Epithelial cell of umbilical artery (primary cell): ENCODE results near the gene ATP8A2. TPM values are rescaled to one million over a fixed set of nuclear protein-coding genes. Genes with fewer than 3 reads are reported as not detected.

ENCODE experiments used
- total RNA-seq: library from RNA; depleted of rRNA; stranded (reverse); fragments of >200 nt; gene quantifications from 2 replicates; pipeline ENCODE4 v1.2.3, GENCODE V29; 2014

ATP8A2 gene
- total RNA-seq, result under 0.01 and 0.15 TPM in 2 replicates

DNA sequence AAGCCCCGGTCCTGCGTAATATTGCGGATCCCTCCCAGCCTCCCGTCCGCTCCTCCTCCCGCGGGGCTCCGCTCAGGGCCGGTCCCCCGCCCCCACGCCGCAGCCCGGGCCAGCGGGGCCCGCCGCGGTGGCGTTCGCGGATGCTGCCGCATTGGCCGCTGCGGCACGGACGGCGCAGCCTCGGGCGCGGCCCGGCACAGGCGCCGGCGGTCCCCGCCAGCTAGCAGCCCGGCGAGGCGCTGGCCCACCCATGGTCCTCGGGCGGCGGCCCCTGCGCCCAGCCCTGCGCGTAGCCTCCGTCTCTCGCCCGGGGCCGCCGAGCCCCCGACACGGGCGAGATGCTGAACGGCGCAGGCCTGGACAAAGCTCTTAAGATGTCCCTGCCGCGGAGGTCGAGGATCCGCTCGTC is at the start of gene ATP8A2:
Gene ATP8A2, plus strand, starts transcription at position 100 of the 409 bp plus-strand sequence. Its CDS starts 239 bp downstream, at position 339.

DNA sequence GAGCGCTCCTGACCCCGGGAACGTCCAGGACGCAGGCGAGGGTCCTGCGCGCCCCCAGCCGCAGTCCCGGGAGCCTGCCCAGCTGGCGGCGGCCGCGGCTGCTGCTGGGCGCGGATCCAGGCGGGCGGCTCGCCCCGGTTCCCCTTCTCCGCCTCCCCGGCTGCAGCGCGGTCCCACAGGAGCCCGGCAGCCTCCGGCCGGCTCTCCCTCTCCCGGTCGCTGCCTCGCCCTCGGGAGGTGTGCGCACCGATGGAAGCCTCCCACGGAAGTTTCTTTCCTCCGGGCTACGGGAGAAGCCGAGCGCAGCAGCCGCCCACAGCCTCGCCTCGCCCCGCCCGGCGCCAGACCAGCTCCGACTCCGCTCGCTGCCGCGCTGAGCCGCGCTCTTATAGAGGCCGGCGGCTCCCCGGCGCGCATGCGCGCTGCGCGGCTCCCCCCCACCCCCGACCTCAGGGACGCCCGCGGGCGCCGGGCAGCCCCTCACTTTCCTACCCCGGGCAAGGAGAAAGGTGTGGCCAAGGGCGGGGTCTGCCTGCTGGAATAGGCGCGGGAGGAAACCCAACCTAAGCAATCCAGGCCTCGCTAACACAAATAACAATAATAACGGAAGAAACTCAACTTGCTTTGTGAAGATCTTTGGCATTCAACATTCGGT is 680.0 kb downstream of the ATP8A2 start, which contains the start of gene SHISA2:
Gene SHISA2, minus strand, starts transcription at position 360 of the 655 bp plus-strand sequence. CDS start 1,041 bp downstream, outside the sequence.

Other genes with a start within 250 kb of the ATP8A2 start
- not detected in 2 replicates for gene AMER2, start 199.7 kb upstream of the ATP8A2 start, total RNA-seq
- gene MTMR6, start 84.5 kb upstream of the ATP8A2 start, total RNA-seq, result 29.6 and 32.4 TPM in 2 replicates
- 59.1 and 69.9 TPM in 2 replicates for gene NUP58, start 70.3 kb upstream of the ATP8A2 start, total RNA-seq